Stimulated activated CD8-positive, alpha-beta memory T cell treated with anti-CD3 and anti-CD28 coated beads, Interleukin-7, amount 100 ng/mL, for 48 hours (primary cell): ENCODE data around the gene IFITM10.
A peak's percentile ranks its signal among the peaks of the same experiment; 100 is the strongest.

Source experiments
- DNase-seq, 2 donors: peaks; one replicate each; pipeline ENCODE4 v3.0.0-alpha.2; 2020; ENCODE audit warnings: low read depth in 1 of 2; ENCODE audit errors: extremely low read depth in 1 of 2

The IFITM10 gene

GRCh38 chr11:1727096-1727690 lies 23.2 kb downstream of the IFITM10 start:
- DNase-seq: no peak

GRCh38 chr11:1719781-1720180 lies 30.6 kb downstream of the IFITM10 start:
- no peak for DNase-seq

- DNase-seq: no peak
Measured at GRCh38 chr11:1718326-1718725, 32.1 kb downstream of the IFITM10 start.

GRCh38 chr11:1717745-1718144 lies 32.6 kb downstream of the IFITM10 start:
- no peak for DNase-seq

- no peak for DNase-seq
Measured at GRCh38 chr11:1714908-1715885, 35.2 kb downstream of the IFITM10 start.

GRCh38 chr11:1708716-1709115 lies 41.7 kb downstream of the IFITM10 start:
- DNase-seq: no peak

- no peak for DNase-seq
Measured at GRCh38 chr11:1707751-1708150, 42.6 kb downstream of the IFITM10 start.

- no peak for DNase-seq
Measured at GRCh38 chr11:1706634-1707400, 43.6 kb downstream of the IFITM10 start.

GRCh38 chr11:1705126-1706052 lies 45.0 kb downstream of the IFITM10 start:
- no peak for DNase-seq

GRCh38 chr11:1703146-1703545 lies 47.2 kb downstream of the IFITM10 start:
- no peak for DNase-seq

- no peak for DNase-seq
Measured at GRCh38 chr11:1702506-1702905, 47.9 kb downstream of the IFITM10 start.

GRCh38 chr11:1701091-1701807 lies 49.1 kb downstream of the IFITM10 start:
- DNase-seq: peak in 1 of 2 donors; percentile 29

GRCh38 chr11:1699771-1700170 lies 50.6 kb downstream of the IFITM10 start:
- DNase-seq: no peak

- no peak for DNase-seq
Measured at GRCh38 chr11:1696608-1697570, 53.5 kb downstream of the IFITM10 start, which contains the start of gene KRTAP5-6. Gene KRTAP5-6 (plus strand): TSS chr11:1697195. CDS start chr11:1697246, 51 bp downstream.

- no peak for DNase-seq
Measured at GRCh38 chr11:1695548-1696108, 54.8 kb downstream of the IFITM10 start.

- DNase-seq: no peak
Measured at GRCh38 chr11:1694846-1695547, 55.4 kb downstream of the IFITM10 start.

GRCh38 chr11:1694064-1694845 lies 56.1 kb downstream of the IFITM10 start:
- peak; percentile 59 to 63 for DNase-seq
